Brain microvascular endothelial cell (primary cell): Measurements from ENCODE around the gene APOBEC3H.
"Not testable (repeated sequence)": the region's sequence is repeated elsewhere in the genome, so short reads cannot be mapped to it uniquely, and the experiment has no call there.

Source experiments
- DNase-seq: peaks from one replicate; pipeline ENCODE4 v3.0.0-alpha.2; 2020
- H3K27ac ChIP-seq: fragments of 250-450 bp; sonication (Bioruptor Pico); 2 replicates; pipeline ENCODE4 v1.5.1; 2020; ENCODE audit warnings: mild to moderate bottlenecking, moderate library complexity
- H3K27me3 ChIP-seq: fragments of 250-450 bp; sonication (Bioruptor Pico); replicated peaks from 2 replicates; pipeline ENCODE4 v1.5.1; 2020; ENCODE audit warnings: mild to moderate bottlenecking
- H3K36me3 ChIP-seq: fragments of 250-450 bp; sonication (Bioruptor Pico); replicated peaks from 2 replicates; pipeline ENCODE4 v1.5.1; 2020; ENCODE audit warnings: mild to moderate bottlenecking
- H3K4me3 ChIP-seq: 2 replicates; pipeline ENCODE4 v1.5.1; 2011; ENCODE audit warnings: low read depth, mild to moderate bottlenecking, control low read depth, low read length, moderate library complexity
- in situ Hi-C: cut with HindIII; loops from 2 replicates; pipeline ENCODE4 v1.10.0; 2017; ENCODE audit warnings: low sequenced_read_pairs, low pct_ligation_motif_present
- TF ChIP-seq, protein P1 (sequence below): IDR thresholded peaks from 2 replicates; pipeline ENCODE4 v1.5.1; 2011; ENCODE audit warnings: low read depth, mild to moderate bottlenecking, moderate library complexity, low read length, control low read depth, inconsistent platforms; ENCODE audit errors: missing control alignments

APOBEC3H gene

DNA sequence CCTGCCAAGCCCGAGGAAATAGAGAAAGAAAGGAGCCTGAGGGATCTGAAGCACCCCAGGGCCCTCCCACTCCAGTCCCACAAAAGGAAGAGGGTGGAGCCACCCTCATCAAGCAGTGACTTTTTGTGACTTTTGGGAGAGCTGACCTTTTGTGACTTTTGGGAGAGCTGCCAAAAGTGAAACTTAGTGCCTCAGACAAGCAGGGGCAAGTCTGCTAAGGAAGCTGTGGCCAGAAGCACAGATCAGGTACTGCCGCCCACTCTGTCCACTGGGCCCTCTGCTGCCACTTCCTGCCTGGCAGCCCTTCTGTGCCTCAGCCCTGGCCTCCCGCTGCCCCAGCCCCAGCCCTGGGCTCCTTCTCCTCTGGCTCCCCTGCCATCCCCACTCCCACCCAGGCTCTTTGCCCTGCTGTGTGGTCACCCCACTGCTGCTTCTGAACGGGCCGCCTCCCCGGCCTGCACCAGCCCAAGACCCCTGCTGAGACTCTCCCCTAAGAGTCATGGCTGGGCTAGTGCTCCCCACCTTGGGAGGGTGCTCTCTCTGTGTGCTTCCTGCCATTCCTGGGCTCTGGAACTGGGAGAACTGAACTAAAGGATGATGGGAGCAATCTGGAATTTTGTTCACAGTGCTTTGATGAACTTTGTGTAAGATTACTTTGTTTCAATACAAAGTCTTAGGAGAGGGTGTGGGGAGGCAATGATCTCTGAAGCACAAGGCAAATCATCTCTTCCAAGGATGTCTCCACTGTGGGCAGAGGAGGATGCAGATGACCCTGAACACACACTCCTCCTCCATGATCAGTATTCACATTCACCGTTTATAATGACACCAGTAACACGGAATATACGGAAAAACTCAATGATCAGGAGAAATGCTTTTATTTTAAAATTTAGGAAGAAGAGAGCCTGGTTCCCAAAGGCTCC is at the start of gene APOBEC3H:
APOBEC3H (plus strand) TSS at position 147 of the 923 bp plus-strand sequence. CDS start 3,035 bp downstream, outside the sequence.
- no peak within 1 kb of the TSS for H3K4me3 ChIP-seq
- TF ChIP-seq, protein P1, sequence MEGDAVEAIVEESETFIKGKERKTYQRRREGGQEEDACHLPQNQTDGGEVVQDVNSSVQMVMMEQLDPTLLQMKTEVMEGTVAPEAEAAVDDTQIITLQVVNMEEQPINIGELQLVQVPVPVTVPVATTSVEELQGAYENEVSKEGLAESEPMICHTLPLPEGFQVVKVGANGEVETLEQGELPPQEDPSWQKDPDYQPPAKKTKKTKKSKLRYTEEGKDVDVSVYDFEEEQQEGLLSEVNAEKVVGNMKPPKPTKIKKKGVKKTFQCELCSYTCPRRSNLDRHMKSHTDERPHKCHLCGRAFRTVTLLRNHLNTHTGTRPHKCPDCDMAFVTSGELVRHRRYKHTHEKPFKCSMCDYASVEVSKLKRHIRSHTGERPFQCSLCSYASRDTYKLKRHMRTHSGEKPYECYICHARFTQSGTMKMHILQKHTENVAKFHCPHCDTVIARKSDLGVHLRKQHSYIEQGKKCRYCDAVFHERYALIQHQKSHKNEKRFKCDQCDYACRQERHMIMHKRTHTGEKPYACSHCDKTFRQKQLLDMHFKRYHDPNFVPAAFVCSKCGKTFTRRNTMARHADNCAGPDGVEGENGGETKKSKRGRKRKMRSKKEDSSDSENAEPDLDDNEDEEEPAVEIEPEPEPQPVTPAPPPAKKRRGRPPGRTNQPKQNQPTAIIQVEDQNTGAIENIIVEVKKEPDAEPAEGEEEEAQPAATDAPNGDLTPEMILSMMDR: no peak
- DNase-seq: no peak
- no peaks in the 10 kb centered on the region for H3K36me3 ChIP-seq
- in situ Hi-C loops: no loop called here
- no peak within 1 kb of the TSS for H3K27ac ChIP-seq
- H3K27me3 ChIP-seq: no peaks in the 10 kb centered on the region

DNA sequence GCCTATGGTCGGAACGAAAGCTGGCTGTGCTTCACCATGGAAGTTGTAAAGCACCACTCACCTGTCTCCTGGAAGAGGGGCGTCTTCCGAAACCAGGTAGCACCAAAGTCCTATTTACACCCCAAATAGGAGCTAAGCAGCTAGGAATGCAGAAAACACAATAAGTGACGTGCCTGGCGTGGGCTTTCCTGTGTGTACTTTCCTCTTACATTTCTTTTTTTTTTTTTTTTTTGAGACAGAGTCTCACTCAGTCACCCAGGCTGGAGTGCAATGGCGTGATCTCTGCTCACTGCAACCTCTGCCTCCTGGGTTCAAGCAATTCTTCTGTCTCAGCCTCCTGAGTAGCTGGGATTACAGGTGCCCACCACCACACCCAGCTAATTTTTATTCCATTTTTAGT is 47.6 kb upstream of the APOBEC3H start:
- H3K4me3 ChIP-seq, in situ Hi-C loops: not testable (repeated sequence)

DNA sequence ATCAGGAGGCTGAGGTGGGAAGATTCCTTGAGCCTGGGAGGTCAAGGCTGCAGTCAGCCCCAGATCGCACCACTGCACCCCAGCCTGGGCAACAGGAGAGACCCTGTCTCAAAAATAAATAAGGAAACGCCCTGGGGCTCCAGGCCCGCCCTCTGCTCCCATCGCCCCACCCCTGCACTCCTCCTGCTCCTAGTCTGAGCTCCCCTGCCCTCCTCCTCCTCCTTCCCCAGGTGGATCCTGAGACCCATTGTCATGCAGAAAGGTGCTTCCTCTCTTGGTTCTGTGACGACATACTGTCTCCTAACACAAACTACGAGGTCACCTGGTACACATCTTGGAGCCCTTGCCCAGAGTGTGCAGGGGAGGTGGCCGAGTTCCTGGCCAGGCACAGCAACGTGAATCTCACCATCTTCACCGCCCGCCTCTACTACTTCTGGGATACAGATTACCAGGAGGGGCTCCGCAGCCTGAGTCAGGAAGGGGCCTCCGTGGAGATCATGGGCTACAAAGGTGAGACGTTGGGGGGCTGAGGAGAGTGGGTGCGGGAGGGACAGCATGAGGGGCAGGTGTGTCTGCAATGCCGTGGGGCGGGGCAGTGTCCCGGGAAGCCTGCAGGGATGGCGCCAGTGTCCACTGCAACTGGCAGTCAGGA is 45.1 kb upstream of the APOBEC3H start:
- in situ Hi-C loops, H3K27me3 ChIP-seq, H3K4me3 ChIP-seq, H3K36me3 ChIP-seq, DNase-seq, H3K27ac ChIP-seq: not testable (repeated sequence)

More for the DNA sequence above, 47.6 kb upstream of the APOBEC3H start:
- H3K27me3 ChIP-seq, H3K27ac ChIP-seq, H3K36me3 ChIP-seq, DNase-seq: not testable (repeated sequence)

DNA sequence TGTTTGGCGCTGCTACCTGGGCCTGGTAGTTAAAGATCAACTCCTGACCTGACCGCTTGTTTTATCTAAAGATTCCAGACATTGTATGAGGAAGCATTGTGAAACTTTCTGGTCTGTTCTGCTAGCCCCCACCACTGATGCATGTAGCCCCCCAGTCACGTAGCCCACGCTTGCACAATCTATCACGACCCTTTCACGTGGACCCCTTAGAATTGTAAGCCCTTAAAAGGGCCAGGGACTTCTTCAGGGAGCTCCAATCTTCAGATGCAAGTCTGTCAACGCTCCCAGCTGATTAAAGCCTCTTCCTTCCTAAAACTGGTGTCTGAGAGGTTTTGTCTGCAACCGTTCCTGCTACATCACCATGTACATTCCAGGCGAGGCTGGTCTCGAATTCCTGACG is 41.4 kb upstream of the APOBEC3H start:
- H3K36me3 ChIP-seq: no peaks in the 10 kb centered on the region
- H3K27ac ChIP-seq: no peak overlapping the region
- in situ Hi-C loops: no loop called here
- TF ChIP-seq, protein P1: no peak
- H3K4me3 ChIP-seq: no peak overlapping the region
- no peaks in the 10 kb centered on the region for H3K27me3 ChIP-seq
- no peak for DNase-seq

DNA sequence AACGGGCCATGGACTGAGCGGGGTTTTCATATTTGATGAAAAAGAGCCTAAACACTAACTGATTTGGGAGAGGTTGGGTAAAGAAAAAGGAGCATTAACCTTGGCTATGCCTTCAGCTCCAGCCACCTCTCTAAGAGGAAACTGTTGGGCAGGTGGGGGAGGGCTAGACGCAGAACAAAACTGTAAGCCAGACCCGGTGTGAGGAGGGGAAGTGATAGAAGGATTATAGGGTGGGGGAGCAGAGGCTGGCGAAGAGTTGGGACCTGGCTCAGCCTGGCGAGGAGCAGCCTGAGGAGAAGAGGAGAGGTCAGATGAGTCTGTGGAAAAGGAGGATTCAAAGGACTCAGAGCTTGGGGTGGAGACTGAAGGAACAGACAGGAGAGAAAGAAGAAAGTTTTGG is 35.8 kb upstream of the APOBEC3H start:
- H3K36me3 ChIP-seq, in situ Hi-C loops, H3K27ac ChIP-seq, H3K27me3 ChIP-seq, H3K4me3 ChIP-seq, DNase-seq: not testable (repeated sequence)

DNA sequence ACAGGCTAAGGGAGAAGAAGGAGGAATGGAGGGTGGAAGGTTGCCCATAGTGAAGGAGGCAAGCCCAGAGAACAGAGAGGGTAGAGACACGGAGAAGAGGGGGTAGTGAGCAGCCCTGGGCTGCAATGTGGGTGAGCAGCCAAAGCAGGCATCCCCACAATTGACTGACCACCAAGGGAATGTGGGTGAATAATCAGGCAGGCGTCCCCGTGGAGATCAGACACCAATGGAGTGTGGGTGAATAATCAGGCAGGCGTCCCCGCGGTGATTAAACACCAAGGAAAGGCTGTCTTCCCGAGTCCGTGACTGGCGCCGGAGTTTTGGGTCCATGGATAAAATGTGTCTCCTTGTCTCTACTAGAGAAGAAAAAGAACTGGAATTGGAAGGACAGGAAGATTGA is 35.1 kb upstream of the APOBEC3H start:
- DNase-seq, H3K27ac ChIP-seq, H3K27me3 ChIP-seq, H3K4me3 ChIP-seq, in situ Hi-C loops, H3K36me3 ChIP-seq: not testable (repeated sequence)

DNA sequence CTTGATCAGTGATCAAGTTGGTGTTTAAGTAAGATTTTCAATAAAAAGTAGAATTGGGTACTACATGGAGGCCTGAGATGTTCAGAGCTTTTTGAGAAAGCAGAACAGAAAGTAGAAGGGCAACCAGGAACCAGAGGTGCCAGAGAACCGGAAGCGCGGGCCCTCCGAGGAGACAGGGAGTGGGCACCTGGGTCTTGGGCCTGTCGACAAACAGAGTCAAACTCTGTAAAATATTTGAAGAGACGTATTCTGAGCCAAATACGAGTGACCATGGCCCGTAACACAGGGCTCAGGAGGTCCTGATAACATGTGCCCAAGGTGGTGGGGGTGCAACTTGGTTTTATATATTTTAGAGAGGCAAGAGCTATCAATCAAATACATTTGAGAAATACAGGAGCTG is 33.1 kb upstream of the APOBEC3H start:
- DNase-seq, H3K4me3 ChIP-seq, in situ Hi-C loops, H3K27ac ChIP-seq, H3K36me3 ChIP-seq, H3K27me3 ChIP-seq: not testable (repeated sequence)

DNA sequence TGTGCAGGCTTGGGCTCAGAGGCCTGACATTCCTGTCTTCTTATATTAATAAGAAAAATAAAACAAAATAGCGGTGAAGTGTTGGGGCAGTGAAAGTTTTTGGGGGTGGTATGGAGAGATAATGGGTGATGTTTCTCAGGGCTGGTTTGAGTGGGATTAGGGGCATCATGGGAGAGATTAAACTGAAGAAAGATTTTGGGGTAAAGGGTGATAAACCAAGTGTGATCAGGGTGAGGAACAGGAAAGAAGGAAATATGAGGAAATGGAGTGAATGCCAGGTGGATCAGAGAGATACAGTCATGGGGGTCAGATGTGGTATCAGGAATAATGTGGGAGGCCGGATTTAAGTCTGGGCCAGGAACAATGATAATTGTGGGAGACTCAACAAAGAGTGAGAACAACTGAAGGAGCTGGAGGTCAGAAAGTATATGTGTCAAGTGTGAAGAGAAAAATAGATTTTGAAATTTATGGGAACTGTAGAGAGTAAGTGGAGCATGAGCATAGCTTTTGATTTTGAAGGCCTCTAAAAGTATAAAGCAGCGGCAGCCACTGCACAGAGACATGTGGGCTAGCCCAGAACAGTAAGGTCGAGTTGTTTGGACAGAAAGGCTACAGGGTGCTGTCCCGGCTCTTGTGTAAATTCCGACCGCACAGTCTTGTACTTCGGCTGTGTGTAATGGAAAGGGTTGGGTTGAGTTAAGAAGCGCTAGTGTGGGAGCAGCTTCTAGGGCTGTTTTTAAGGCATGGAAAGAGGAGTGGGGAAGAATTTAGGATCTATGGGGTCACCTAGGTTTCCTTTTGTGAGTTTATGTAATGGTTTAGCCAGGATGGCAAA is 30.4 kb upstream of the APOBEC3H start:
- H3K4me3 ChIP-seq, DNase-seq, H3K27me3 ChIP-seq, H3K27ac ChIP-seq, H3K36me3 ChIP-seq, in situ Hi-C loops: not testable (repeated sequence)
